DND-41 (cell line): ENCODE measurements around the gene AACS.

Source experiments
- CTCF ChIP-seq: IDR thresholded peaks from 2 replicates; pipeline ENCODE4 v1.5.1; 2012; ENCODE audit warnings: borderline replicate concordance, low read length, moderate library complexity, mild to moderate bottlenecking; ENCODE audit not compliant: poor library complexity, severe bottlenecking; ENCODE audit errors: extremely low read depth
- EZH2 ChIP-seq: IDR thresholded peaks from 3 replicates; pipeline ENCODE4 v1.6.1; 2012; ENCODE audit warnings: borderline replicate concordance, low read depth, mild to moderate bottlenecking, moderate library complexity, low read length, inconsistent platforms; ENCODE audit not compliant: severe bottlenecking

- no peak for TF ChIP-seq CTCF
- TF ChIP-seq EZH2: no peak
Measured at GRCh38 chr12:125038976-125039625, 26.1 kb upstream of the AACS start.
